ENCODE measurements around the gene APOBEC2.

Gene APOBEC2

DNA sequence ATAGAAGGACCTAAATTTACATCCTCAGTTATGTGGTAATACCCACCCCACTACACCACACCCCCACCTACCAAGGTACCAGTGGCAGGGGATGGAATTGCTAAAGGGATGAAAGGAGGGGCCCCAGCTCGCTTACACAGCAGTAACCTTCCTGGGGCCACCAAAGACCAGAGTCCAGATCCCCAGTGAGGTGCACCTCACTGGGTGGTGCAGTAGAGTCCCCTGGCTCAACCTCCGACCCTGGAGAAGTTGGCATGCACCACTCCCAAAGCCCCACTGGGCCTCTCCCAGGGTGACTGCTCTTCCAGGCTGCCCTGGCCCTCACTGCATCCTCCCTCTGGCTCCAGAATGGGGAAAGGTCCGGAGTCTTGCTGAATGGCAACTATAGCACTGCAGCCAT lies 14.8 kb upstream of the APOBEC2 start:
- DNase-seq: no peak

DNA sequence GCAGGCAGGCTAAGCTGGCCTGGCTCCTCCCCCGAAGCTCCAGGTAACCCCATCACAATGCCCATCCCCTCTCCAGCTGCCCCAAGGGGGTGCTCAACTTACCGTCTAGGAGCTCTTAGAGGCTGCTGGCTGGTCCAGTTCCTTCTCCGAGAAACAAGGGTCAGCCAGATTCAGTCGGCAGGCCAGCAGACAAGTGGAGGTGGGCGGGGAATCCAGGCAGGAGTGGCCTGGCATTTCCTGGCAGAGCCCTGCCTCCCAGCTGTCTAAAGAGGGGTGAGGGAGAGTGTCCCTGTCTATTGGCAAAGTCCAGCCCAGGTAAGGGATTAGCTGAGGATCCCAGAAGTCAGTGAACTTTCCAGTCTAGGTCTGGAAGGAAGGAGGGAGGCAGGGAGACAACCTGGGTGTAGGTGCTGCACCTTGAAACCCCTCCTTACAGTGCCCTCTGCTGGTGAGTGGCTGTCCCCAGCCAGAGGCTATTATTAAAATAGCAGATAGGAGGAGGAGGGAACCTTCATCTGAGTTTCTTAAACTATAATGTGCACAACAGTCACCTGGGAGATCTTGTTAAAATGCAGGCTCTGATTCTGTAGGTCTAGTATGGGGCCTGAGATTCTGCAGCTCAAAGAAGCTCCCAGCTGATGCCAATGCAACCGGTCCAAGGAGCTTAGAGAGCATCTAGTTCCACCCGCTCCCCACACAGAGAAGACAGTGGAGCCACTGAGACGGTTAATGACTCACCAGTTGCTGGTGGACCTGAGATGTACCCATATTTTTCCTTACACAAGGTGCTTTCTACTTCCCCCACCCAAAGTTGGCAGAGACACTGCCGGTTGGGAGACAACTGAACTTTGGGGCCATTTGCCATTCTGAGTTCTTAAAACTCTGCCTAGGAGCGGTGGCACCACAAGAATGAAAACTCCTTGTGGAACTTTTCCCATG lies 13.7 kb upstream of the APOBEC2 start, which contains the start of gene UNC5CL:
TSS of gene UNC5CL (minus strand) at position 162 of the 939 bp plus-strand sequence. CDS start 4,147 bp downstream, outside the sequence.
- DNase-seq: peak; percentile 56

DNA sequence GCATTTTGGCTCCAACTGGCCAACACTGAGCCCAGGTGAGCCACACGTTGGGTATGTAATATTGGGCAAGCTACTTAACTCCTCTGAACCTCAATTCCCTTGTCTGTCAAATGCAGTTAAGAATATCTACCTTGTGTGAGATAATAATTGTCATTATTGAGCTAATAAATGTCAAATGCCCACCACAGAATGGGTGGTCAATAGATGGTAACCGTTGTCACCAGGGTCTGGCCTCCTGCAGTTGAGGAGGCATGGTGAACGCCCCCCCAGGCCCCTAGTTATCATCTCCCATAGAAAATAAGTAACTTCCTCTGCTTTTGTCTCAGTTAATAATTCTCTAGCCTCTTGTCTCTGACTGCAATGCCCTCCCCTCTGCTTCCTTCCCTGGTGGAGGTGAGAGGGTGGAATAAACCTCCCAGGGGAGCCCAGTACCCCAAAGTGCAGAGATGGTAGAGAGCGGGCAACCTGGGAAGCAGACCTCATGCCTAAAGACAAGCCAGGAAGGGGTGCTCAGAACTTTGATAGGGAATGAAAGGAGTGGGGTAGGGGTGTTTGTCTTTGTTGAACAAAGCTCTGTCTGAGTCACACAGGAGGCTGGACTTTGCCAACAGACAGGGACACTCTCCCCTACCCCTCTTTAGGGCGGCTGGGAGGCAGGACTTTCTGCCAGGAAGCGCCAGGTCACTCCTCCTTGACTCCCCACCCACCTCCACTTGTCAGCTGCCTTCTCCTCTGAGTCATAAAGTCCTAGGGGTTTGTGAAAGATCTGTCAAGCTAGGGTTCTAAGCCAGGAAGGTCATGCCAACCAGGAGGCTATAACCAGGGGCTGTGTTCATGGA lies 12.7 kb upstream of the APOBEC2 start:
- no peak for DNase-seq

DNA sequence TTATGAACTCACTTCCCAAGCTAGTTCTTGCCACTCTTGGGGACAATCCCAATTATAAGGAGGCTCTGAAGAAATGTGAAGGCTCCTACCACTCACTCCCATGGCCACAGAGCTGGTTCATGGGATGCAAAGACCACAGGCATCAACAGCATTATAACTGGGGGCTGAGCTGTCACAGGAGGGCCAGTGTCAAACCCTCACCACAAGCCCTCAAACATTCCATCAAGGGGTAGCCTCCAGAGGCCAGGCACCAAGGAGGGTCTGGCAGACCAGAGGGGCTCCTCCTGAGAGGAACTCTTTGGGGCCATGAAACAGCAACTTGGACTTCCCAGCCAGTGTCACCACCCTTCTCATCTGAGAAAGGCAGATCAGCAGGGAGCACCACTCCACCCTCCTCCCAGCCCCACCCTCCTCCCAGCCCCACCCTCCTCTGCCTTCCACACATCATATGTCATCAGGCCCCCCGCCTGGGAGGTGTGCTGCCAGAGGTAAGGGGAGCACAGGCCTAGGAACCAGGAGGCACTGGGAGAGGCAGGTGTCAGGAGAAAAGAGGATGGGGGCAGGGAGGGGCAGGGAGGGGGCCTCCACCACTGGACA lies 12.0 kb upstream of the APOBEC2 start:
- DNase-seq: no peak

DNA sequence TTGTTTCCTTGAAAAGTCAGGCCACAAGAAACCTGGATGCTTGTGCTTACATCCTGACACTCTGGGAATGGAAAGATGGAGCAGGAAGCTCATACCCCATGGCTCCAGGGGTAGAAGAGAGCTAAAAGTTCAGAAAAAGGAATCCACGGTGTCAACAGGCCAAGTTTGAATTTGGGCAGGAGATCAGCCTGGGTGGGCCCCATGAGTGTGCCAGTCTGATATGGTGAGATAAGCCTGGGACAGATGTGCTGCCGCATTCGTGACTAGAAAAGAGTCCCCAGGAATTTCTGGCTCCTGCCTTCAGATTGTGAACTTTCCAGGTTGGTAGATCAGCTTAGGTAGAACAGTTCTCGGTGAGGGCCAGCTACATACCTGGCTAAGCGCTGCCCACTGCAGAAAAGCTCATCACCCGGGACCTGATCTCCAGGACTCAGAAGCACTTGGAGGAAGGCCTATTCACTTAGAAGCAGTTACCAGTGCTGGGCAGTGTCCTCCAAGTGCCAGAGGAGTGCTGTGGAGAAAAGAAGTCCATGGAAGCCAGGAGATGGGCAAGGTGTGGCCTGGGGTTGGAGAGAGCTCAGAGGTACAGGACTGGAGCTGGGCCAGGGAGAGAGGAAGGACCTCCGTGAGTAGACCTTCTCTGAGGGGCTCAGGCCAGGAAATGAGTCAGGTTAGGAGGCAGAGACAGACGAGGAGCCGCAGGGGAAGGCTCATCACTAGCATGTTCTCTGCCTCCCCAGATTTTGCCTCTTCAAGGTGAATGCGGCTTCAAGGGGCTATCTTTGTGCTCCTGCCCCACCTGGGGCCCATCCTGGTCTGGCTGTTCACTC lies 10.6 kb upstream of the APOBEC2 start, which contains the start of gene TSPO2:
TSS of gene TSPO2 (plus strand) at position 242 of the 830 bp plus-strand sequence. CDS start at position 761, 519 bp downstream.
- no peak for DNase-seq

DNA sequence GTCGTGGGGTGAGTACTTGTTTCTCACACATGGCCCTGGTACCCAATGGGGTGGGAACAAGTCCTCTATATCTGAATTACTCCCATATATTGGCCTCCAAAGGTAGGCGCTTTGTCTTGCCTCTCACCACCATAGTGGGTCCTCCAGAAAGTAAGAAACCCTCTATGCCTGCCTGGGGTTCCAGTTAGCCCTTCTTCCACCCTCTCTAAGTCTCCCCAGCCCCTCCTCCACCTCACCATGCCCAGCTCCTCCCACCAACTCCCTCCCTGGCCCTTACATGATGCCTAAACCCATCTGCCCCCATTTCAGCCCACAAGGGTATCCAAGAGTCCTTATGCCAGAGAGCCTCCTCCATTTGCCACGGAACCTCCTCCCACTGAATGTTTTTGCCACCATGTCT lies 9.9 kb upstream of the APOBEC2 start:
- no peak for DNase-seq

DNA sequence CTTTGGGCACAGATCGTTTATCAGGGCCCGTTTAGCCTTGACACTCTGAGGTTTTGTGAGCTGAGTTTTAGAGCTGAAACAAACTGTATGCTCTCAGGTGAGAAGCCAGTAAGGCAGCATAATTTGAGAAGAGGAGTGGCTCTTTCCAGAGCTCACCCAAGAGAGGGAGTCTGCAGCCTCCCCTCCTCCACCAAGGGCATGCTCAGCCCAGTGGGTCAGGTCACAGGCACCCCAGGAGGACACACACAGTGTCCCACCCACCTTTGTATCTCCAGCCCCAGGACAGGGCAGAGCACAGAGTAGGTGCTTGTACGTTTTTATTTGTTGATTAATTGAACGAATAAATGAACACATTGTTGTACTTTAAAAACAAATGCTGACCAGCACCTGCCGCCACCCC lies 7.3 kb upstream of the APOBEC2 start:
- no peak for DNase-seq

DNA sequence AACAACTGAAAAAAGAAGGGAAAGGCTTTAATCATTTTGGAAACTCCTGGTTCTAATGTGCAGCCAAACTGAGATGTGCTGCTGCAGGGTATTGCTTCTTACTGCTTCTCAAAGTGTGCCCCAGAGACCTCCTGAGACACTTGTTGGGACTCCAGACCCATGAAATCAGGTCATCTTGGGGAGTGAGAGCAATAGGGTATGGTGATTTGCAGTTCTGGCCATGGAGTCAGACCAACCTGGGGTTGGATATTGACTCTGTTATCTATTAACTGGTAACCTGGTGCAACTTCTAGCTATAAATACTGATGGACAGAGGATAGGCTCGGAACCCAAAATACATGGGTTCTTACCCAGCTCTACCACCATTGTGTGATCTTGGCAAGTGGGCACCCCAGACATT lies 6.9 kb upstream of the APOBEC2 start:
- DNase-seq: no peak

DNA sequence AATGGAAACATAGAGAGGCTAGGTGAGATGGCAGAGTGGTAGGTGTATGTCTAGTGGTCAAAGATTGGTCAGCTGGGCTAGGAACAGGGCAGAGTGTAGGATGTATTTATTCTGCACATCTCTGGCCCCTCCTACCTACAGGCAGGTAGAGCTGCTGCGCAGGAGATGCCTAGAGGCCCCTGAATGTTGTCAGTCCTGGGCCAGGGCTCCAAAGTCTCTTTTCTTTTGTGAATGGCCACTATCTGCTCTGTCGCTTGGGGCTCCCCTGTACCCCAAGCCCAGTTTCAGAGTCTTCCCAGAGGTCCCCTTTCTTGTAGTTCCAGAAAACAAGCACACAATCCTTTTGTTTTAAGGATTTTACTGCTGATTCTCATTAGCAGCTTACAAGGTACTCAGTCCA lies 5.7 kb upstream of the APOBEC2 start:
- no peak for DNase-seq

DNA sequence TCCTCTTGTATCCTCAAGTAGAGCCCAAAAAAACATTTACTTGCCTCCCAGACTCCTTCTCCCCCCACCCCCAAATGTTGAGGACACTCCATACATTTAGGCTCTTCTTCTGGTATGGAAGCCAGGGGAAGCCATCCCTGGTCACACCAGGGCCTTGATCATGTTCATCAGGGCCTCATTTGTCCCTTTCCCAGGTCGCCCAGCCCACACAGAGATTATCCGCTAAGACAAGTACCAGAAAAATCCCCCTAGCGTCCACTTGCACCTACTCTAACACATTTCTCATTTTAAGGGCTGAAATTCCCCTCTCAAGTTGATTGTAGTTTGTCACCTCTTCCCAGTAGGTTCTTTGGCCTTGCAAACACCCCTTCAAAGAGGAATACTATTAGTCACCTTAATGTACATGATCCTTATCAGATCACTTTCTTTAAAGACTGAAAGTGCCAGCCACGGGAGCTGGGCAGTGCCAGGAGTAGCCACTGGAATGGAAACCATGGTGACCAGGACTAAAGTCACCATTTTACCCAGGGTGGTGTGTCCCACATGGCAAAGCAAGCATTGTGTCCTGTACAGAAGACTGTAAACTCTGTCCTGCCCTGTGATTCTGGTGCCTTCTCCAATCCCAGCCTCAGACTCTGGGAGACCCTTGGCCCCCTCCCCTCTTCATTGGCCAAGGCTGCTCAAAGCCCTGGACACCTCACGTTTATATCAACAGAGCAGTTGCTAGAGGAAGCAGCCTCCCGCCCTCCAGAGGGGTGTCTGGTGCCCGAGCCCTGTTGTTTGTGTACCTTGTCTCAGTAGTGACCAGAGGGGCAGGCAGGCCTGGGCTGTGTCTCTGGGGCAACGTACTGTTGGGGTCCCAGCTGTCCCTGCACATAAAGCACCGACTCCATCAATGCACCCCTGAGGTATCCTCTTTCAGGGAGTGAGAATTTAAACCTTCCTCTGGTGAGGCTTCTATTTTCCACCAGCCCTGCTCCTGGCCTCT lies 5.0 kb upstream of the APOBEC2 start:
- DNase-seq: no peak

DNA sequence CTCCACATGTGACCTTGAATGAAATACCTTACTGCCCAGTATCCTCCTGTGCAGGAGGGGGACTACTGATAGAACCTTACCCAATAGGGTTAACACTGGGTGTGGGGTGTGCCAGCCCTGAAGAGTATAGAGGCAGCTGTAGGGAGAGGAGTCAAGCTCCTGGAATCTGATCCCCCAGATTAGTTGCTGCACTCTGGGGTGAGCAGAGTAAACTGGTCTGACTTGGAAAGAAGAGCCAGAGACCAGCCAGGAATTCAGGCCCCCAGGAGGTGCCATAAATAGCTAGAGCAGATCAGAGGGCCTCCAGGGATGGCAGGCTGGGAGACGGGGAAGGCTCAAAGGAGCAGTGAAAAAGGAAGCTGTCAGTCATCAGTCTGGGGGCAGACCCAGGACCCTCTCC lies 3.5 kb upstream of the APOBEC2 start:
- DNase-seq: no peak

DNA sequence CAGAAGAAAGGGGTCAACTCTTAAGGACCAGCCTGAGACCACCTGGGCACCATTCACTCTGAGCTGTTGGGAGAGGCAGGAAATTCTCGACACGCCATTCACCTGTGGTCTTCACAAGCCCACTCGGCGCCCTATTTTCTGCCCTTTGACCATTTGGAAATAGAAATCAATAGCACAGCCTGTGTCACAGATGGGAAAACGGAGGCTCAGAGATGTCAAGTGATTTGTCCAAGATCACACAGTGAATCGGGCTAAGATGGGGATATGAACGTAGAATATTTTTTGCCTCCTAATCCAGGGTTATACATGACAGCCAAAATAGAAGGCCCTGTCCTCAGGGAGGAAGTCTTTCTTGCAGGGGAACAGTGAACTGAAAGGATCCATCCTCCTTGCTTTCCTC lies 3.0 kb upstream of the APOBEC2 start:
- DNase-seq: no peak

DNA sequence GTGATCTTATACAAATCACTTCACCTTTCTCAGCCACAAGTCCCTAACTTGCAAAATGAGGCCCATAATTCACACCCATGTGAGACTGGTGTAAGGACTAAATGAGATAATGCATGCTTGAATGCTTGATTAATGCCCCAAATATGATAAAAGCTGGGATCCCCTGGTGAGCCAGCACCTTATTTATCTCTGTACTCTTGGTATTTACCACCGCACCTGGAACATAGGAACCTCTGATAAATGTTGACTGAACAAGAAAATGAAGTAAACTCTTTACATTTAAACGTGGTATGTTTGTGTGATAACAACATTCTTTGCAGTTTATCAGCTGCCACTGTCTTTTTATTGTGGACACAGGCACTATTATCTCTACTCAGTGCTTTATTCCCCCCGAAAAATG lies 2.5 kb upstream of the APOBEC2 start:
- DNase-seq: no peak

DNA sequence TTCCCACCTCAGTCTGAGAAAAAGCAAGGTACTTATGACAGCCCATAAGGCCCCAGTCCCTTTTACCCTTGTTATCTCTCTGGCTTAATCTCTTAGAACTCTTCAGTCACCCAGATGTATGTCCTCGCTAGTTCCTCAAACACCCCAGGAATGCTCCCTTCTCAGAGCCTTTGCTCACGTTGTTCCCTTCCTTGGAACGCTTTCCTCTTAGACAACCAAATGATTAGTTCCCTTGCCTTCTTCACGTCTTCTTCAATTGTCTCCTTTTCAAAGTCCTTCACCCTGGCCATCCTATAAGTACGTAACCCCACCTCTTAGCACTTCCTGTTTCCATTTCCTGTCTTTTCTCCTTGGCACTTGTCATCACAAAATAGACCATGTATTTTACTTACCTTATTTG lies 1.1 kb upstream of the APOBEC2 start:
- DNase-seq: no peak

DNA sequence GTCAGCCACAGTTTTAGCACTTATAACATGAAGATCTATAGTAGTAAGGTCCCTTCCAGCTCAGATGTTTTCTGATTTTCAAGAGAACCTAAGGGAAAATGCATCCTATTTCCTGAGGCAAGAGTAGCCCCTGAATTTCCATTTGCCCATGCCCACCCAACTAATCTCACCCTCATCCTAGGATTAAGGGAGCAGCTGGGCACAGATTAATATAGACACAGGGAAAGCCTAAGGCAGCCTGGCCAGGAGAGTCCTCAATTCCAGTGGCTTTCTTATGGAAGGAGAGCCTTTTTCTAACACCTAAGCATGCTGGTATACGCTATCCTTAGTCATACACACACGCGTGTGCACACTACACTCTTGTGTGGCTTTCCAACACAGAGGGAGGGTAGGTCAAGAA lies 1.5 kb downstream of the APOBEC2 start:
- DNase-seq: no peak

DNA sequence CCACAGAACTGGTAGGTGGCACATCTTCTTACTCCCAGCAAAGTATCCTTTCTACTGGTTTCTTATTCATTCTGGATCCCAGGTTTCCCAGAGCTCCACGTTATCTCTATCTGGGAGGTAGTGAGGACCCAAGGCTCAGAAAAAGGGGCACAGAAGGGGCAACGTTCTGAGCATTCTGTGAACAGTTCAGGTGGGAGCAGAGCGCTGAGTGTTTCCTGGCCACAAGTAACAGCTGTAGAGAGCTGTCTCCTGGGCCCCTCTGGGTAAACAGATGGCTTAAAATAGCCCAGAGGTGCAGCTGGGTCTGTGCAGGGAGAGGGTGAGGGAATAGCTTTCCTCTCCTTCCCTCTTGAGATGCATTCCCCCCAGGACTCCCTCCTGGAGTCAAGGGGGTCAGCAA lies 2.1 kb downstream of the APOBEC2 start:
- no peak for DNase-seq

DNA sequence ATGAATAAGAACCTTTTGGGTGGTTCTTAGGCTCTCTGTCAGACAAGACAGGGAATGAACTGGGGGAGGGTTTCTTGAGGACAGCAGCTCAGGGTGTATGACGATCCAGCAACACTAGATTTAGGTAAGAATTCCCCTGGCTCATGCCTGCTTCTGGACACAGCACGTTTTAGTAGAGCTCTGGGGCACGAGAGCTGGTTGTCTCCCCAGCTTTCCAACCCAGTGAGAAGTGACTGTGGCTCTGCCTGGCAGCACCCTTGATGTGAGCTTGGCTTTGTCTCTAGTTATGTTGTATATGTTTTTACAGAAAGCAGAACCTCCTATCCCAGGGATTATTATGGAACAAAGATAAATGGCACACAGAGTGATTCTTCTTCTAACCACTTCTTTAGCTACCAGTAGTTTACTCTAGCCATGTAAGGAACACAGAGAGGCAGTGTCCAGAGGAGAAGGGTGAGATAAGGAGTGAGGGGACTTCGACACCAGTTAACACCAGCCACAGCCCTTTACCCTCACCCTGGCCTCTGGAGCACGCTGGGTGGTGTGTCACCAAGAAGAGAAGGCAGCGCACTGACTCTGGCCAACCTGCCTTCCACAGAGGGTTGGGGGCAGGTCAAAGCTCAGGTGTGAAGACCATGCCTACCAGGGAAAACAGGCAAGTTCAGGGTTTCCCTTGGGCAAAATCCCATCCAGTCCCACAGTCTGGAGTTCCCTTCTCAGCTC lies 3.9 kb downstream of the APOBEC2 start:
- no peak for DNase-seq

DNA sequence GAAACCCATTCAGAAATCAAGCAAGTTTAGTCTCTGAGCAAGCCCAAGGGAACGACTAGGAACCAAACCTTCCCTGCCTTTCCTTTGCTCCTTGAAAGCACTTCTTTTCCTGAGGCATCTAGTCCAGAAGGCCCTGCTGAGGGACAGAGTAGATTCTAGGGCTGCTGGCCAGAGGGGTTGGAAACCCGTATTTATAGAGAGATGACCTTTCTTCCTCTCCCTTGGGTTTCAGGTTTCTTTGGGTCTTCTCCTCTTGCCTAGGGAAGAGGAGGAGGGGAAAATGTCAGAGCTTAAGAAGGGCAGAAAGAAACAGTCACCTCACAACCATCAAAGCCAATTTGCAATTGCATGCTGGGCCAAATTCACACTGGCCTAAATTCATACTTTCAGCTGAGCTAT lies 5.8 kb downstream of the APOBEC2 start:
- no peak for DNase-seq

DNA sequence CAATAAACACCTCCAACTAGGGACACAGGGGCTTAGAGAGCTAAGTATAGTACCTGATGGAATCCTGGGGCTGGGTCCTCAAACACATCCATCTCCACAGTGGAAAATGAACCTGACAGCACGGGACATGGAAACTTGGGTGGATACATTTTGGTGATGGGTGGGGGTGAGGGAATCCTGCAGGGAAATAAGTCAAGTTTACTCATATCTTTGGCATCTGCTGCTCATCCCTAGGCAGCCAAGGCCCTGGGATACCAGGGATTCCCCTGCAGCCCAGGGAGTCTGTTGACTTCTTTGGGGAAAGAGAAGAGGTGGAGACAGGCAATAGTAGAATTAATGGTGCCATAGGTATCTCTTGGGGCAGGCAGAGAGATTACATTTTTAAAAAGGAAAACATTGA lies 6.6 kb downstream of the APOBEC2 start:
- no peak for DNase-seq

DNA sequence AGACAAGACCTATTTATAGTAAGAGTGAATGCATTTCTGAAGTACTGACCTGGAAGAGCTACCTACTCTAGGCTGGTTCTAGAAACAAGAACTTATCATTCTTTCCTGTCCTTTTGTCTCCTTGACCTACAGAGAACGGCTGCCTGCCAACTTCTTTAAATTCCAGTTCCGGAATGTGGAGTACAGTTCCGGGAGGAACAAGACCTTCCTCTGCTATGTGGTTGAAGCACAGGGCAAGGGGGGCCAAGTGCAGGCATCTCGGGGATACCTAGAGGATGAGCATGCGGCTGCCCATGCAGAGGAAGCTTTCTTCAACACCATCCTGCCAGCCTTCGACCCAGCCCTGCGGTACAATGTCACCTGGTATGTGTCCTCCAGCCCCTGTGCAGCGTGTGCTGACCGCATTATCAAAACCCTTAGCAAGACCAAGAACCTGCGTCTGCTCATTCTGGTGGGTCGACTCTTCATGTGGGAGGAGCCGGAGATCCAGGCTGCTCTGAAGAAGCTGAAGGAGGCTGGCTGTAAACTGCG lies 8.3 kb downstream of the APOBEC2 start:
- DNase-seq: no peak

All from CD4-positive, alpha-beta T cell treated with Interleukin-21 for 1 hour (primary cell).